ENCODE results near the gene GPR35. TPM values are rescaled to one million over a fixed set of nuclear protein-coding genes. Genes with fewer than 3 reads are reported as not detected.

Gene GPR35
- total and polyA plus RNA-seq, 10 of the 15 experiments (the other 5 are each of a cell fraction or from before 2014, with no cell fraction given), result 0.14 to 1.6 (median 0.75) TPM; not detected in 3

DNA sequence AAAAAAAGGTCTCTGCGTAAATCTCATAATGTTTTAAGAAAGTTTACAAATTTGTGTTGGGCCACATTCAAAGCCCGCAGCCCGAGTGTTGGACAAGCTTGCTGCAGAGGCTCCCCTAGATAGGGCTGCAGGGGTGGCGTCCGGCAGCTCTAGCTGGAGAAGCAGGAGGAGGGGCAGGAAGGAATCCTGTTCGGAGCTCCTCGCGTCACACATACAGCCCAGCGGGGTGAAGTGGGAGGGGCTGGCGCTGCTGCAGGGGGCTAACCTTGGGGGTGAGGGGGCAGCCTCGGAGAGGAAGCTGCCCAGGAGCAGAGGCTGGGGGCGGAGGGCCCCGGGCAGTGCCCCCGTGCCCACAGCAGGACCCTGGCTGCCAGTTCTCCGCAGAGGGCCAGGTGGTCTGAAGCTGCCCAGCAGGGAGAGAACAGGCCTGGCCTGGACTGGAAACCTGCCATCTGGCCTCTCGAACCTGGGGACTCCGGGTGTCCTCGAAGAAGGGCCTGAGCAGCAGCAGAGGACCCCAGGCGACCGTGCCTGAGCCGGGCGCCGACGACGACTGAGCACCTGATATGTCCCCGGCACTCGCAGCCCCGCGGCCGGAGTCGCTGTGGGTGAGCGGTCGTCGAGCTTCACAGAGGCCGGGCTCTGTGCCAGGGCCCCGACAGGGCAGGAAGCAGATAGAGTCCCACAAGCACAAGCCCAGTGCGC lies 2.6 kb upstream of the GPR35 start:
- RAD21 ChIA-PET (ENCODE audit: unreplicated experiment), result interaction anchor here (2.1 to 2.5 kb wide), 2 partner anchors 36 to 109 kb away, joined by 7 to 12 read pairs; partner anchors contain the start of gene CAPN10
- SMC1A ChIA-PET (ENCODE audit: uncharacterized antibody, unreplicated experiment), result interaction anchor here (2.0 to 2.9 kb wide), 2 partner anchors 39 to 71 kb away, joined by 5 to 13 read pairs; no protein-coding TSS in a partner anchor
- H4K20me1 ChIP-seq (ENCODE audit: control insufficient read depth, insufficient read depth), result no peaks in the 10 kb centered on the region
- H3K9me3 ChIP-seq (replicated peaks; ENCODE audit: control insufficient read depth, insufficient read depth, low read length), result peaks cover 3% of the 10 kb centered on the region
- DNase-seq (ENCODE audit: low read depth, low spot score) (no peak), ATAC-seq (no peak), FAIRE-seq (no peak)
- no peak overlapping the region for H2AFZ ChIP-seq (ENCODE audit: control insufficient read depth, low read depth, low read length)
- H3K4me3 ChIP-seq, result no peak overlapping the region
- no peak overlapping the region for H3K9ac ChIP-seq (ENCODE audit: control insufficient read depth, insufficient read depth, low read length)
- POLR2A ChIA-PET, result interaction anchor here (1.5 to 2.0 kb wide), 2 partner anchors 36 to 58 kb away, joined by 5 to 9 read pairs; partner anchors contain the start of gene CAPN10
- H3K4me1 ChIP-seq (ENCODE audit: control insufficient read depth, insufficient read depth, low read length), result peaks cover 49% of the 10 kb centered on the region
- H3K27ac ChIP-seq (ENCODE audit: control insufficient read depth, insufficient read depth), result no peak overlapping the region
- in situ Hi-C loops (cut with MboI) (no loop called here), intact Hi-C loops (cut with micrococcal nuclease; ENCODE audit: unreplicated experiment) (no loop called here)
- H3K36me3 ChIP-seq (ENCODE audit: control insufficient read depth in 2 of 2, insufficient read depth in 2 of 2, low read length in 1 of 2), result no peaks in the 10 kb centered on the region
- no TSS peak for BruUV-seq (replicated peaks)
- no peaks in the 10 kb centered on the region for H3K27me3 ChIP-seq (replicated peaks in 1 of 2; ENCODE audit: control insufficient read depth in 2 of 2, insufficient read depth in 2 of 2, low read length in 1 of 2)
- H3K79me2 ChIP-seq (ENCODE audit: control insufficient read depth, insufficient read depth, low read length), result no peaks in the 10 kb centered on the region
- H3K4me2 ChIP-seq (ENCODE audit: control insufficient read depth, insufficient read depth), result no peak overlapping the region
- CTCF ChIA-PET, result interaction anchor here (2.5 to 3.1 kb wide), 2 partner anchors 57 to 109 kb away, joined by 12 to 17 read pairs; no protein-coding TSS in a partner anchor
- WGBS (ENCODE audit: insufficient coverage, insufficient replicate concordance, low lambda C conversion rate, missing lambda C conversion rate), result 73% methylated on average over 37 of the region's 37 CpGs
- TF ChIP-seq, protein P1, sequence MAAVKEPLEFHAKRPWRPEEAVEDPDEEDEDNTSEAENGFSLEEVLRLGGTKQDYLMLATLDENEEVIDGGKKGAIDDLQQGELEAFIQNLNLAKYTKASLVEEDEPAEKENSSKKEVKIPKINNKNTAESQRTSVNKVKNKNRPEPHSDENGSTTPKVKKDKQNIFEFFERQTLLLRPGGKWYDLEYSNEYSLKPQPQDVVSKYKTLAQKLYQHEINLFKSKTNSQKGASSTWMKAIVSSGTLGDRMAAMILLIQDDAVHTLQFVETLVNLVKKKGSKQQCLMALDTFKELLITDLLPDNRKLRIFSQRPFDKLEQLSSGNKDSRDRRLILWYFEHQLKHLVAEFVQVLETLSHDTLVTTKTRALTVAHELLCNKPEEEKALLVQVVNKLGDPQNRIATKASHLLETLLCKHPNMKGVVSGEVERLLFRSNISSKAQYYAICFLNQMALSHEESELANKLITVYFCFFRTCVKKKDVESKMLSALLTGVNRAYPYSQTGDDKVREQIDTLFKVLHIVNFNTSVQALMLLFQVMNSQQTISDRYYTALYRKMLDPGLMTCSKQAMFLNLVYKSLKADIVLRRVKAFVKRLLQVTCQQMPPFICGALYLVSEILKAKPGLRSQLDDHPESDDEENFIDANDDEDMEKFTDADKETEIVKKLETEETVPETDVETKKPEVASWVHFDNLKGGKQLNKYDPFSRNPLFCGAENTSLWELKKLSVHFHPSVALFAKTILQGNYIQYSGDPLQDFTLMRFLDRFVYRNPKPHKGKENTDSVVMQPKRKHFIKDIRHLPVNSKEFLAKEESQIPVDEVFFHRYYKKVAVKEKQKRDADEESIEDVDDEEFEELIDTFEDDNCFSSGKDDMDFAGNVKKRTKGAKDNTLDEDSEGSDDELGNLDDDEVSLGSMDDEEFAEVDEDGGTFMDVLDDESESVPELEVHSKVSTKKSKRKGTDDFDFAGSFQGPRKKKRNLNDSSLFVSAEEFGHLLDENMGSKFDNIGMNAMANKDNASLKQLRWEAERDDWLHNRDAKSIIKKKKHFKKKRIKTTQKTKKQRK (IDR thresholded peaks at IDR 0.05; ENCODE audit: low read depth, low read length), result no peak
- TF ChIP-seq SIN3A (IDR thresholded peaks at IDR 0.05; ENCODE audit: low read depth, low read length) (no peak), ZBED1 (IDR thresholded peaks at IDR 0.05; ENCODE audit: borderline replicate concordance) (no peak), MYC (IDR thresholded peaks at IDR 0.05; ENCODE audit: insufficient read depth, insufficient read length, insufficient replicate concordance, low read length, severe bottlenecking) (no peak), RB1 (IDR thresholded peaks at IDR 0.05; ENCODE audit: borderline replicate concordance) (no peak), JUNB (IDR thresholded peaks at IDR 0.05) (no peak), FOS (IDR thresholded peaks at IDR 0.05; ENCODE audit: borderline replicate concordance, extremely low read depth, insufficient read length) (no peak), MEF2B (IDR thresholded peaks at IDR 0.05; ENCODE audit: partially characterized antibody, poor library complexity, severe bottlenecking) (no peak), NFYA (IDR thresholded peaks at IDR 0.05; ENCODE audit: borderline replicate concordance, low read depth, low read length) (no peak)
- TF ChIP-seq, protein P2, sequence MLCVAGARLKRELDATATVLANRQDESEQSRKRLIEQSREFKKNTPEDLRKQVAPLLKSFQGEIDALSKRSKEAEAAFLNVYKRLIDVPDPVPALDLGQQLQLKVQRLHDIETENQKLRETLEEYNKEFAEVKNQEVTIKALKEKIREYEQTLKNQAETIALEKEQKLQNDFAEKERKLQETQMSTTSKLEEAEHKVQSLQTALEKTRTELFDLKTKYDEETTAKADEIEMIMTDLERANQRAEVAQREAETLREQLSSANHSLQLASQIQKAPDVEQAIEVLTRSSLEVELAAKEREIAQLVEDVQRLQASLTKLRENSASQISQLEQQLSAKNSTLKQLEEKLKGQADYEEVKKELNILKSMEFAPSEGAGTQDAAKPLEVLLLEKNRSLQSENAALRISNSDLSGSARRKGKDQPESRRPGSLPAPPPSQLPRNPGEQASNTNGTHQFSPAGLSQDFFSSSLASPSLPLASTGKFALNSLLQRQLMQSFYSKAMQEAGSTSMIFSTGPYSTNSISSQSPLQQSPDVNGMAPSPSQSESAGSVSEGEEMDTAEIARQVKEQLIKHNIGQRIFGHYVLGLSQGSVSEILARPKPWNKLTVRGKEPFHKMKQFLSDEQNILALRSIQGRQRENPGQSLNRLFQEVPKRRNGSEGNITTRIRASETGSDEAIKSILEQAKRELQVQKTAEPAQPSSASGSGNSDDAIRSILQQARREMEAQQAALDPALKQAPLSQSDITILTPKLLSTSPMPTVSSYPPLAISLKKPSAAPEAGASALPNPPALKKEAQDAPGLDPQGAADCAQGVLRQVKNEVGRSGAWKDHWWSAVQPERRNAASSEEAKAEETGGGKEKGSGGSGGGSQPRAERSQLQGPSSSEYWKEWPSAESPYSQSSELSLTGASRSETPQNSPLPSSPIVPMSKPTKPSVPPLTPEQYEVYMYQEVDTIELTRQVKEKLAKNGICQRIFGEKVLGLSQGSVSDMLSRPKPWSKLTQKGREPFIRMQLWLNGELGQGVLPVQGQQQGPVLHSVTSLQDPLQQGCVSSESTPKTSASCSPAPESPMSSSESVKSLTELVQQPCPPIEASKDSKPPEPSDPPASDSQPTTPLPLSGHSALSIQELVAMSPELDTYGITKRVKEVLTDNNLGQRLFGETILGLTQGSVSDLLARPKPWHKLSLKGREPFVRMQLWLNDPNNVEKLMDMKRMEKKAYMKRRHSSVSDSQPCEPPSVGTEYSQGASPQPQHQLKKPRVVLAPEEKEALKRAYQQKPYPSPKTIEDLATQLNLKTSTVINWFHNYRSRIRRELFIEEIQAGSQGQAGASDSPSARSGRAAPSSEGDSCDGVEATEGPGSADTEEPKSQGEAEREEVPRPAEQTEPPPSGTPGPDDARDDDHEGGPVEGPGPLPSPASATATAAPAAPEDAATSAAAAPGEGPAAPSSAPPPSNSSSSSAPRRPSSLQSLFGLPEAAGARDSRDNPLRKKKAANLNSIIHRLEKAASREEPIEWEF (IDR thresholded peaks at IDR 0.05; ENCODE audit: insufficient replicate concordance, low read depth, low read length), result no peak
- TF ChIP-seq, protein P3, sequence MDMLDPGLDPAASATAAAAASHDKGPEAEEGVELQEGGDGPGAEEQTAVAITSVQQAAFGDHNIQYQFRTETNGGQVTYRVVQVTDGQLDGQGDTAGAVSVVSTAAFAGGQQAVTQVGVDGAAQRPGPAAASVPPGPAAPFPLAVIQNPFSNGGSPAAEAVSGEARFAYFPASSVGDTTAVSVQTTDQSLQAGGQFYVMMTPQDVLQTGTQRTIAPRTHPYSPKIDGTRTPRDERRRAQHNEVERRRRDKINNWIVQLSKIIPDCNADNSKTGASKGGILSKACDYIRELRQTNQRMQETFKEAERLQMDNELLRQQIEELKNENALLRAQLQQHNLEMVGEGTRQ (IDR thresholded peaks at IDR 0.05; ENCODE audit: borderline replicate concordance, low read depth, low read length), result no peak

All from GM12878 (cell line).